GM12891 (cell line): Measurements from ENCODE around the gene CDCP2.

Source experiments
- DNase-seq: peaks from one replicate; pipeline ENCODE4 v3.0.0; 2011; ENCODE audit warnings: low spot score; ENCODE audit not compliant: insufficient read length
- FAIRE-seq: peaks from 2 replicates; lab custom pipeline; 2011; peaks lifted over from hg19 to GRCh38; lab: Jason Lieb, UNC
- PAX5 ChIP-seq: IDR thresholded peaks from 2 replicates; pipeline ENCODE4 v1.6.1; 2011; ENCODE audit warnings: low read length, moderate library complexity, mild to moderate bottlenecking; ENCODE audit not compliant: insufficient read depth, severe bottlenecking
- POLR2A ChIP-seq: IDR thresholded peaks from 2 replicates; pipeline ENCODE4 v1.6.1; 2011; ENCODE audit warnings: low read depth, low read length, control low read depth
- POLR2AphosphoS5 ChIP-seq: IDR thresholded peaks from 2 replicates; pipeline ENCODE4 v1.6.1; 2011; ENCODE audit warnings: low read depth, low read length, control low read depth
- POU2F2 ChIP-seq: IDR thresholded peaks from 2 replicates; pipeline ENCODE4 v1.6.1; 2011; ENCODE audit warnings: low read depth, mild to moderate bottlenecking, control low read depth, low read length, moderate library complexity
- SPI1 ChIP-seq: IDR thresholded peaks from 2 replicates; pipeline ENCODE4 v1.6.1; 2011; ENCODE audit warnings: low read depth, low read length, control low read depth
- TAF1 ChIP-seq: IDR thresholded peaks from 2 replicates; pipeline ENCODE4 v1.6.1; 2011; ENCODE audit warnings: low read depth, low read length, control low read depth

The CDCP2 gene

DNA sequence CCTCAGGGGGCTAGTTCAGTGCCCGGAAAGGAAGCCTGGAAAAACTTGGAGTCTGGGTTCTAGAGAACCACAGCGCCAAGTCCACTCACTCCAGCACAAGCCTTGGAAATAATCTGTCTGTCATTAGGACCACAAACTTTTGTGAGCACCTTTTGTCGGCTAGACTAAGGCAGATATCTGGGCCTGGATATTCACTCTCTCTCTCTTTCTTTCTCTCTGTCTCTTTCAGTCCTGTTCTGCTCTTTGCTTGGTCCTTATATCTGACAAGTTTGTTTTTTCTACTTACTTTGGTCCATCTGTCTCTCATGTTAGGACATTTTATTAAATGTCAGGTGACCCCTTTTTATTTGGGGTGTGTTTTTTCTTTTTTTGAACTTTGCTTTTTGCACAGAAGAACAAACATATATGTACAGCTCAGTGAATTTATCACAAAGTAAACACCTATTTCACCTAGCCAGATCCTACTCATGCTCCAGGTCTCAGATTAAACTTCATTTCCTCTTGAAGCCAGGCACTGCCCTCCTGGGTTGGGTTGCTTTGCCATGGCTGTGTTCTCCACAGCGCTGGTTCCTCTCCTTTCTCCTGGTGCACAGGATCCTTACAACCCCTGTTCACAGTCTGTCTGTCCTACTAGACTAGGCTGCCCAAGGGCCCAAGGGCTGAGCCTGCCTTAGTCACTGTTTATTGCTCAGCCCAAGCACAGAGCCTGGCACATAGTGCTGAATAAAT, 58.6 kb downstream of the CDCP2 start:
- FAIRE-seq: no peak
- no peak for TF ChIP-seq SPI1
- no peak for TF ChIP-seq POLR2A
- no peak for TF ChIP-seq POLR2AphosphoS5
- TF ChIP-seq POU2F2: no peak
- TF ChIP-seq TAF1: no peak

DNA sequence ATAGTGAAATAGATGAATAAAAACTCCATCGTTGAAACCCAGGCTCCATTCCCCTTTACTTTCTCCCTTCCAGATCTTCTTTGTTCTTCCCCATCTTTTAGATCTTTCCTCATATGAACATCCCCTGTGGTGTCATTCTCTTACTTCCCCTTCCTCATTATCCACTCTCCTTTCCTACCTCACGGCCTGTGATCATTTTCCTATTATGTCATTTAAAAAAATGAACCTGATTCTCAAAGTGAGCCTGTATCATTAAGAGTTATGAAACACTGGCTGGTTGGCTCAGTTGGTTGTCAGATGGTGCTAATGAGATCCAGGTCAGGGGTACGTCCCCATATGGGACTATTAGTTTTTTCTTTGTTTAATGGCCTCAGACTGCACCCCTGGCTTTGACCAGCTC, 61.1 kb downstream of the CDCP2 start:
- FAIRE-seq (no peak), DNase-seq (no peak)
- TF ChIP-seq SPI1 (no peak), POLR2A (no peak), POLR2AphosphoS5 (no peak), PAX5 (no peak), POU2F2 (no peak), TAF1 (no peak)

More for the DNA sequence above, 58.6 kb downstream of the CDCP2 start:
- DNase-seq: no peak

DNA sequence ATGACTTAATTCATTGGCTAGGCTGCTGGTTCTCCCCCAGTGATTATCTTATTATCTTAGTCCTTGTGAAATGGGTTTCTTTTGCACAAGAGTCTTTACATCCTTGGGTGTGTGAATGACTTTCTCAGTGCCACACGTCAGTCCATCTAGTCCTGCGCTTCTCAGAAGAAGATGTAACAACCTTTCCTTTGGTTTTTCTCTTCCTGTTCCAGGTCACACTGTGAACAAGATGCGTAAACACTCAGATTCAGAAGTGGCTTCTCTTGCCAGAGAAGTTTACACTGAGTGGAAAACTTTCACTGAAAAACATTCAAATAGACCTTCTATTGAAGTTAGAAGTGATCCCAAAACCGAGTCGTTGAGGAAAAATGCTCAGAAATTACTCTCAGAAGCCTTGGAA, 64.4 kb downstream of the CDCP2 start:
- no peak for DNase-seq
- no peak for FAIRE-seq
- TF ChIP-seq SPI1 (no peak), TAF1 (no peak), PAX5 (no peak), POLR2AphosphoS5 (no peak), POLR2A (no peak), POU2F2 (no peak)

DNA sequence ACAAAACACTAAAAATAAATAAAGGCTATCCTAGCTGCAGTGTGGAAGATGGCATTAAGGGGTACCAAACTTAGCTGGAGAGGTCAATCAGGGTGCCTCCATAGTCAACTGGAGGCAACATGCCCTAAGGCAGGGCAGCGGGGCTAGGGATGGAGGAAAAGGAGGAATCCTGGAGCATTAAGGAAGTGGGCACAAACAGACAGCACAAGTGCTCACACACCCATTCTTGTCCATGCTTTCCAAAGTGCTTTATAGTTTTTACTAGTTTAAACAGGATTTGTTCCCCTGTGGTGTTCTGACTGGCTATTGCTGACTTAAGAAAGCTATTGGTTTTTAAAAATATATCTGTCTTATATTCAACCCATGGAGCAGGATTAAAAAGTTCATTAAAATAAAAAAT, 66.0 kb downstream of the CDCP2 start:
- no peak for FAIRE-seq
- TF ChIP-seq PAX5: no peak
- no peak for TF ChIP-seq TAF1
- no peak for TF ChIP-seq SPI1
- no peak for TF ChIP-seq POU2F2
- no peak for TF ChIP-seq POLR2A
- TF ChIP-seq POLR2AphosphoS5: no peak
- no peak for DNase-seq

DNA sequence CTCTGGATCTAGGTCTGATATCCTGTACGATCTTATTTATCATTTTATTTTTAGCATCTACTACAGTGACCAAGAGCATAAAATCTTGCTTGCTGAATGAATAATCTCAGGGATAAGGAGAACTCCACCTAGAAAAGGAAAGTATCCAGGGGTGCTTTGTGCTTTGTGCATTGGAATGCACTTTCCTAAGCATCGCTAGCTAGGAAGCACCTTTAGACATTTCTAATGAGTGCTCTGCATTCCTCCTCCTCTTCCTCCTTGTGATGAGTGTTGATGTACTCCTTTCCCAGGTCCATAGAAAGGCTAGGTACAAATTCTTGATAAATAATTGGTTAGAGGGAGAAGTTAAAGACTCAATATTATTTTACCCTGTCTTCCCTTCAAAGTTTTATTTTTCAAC, 68.0 kb downstream of the CDCP2 start:
- FAIRE-seq (no peak), DNase-seq (no peak)
- TF ChIP-seq POLR2AphosphoS5 (no peak), POLR2A (no peak), POU2F2 (no peak)
